Osteoblast (primary cell): Measurements from ENCODE around the gene GALNT9. TPM values are rescaled to one million over a fixed set of nuclear protein-coding genes. Genes with fewer than 3 reads are reported as not detected.
"Not testable (repeated sequence)": the region's sequence is repeated elsewhere in the genome, so short reads cannot be mapped to it uniquely, and the experiment has no call there.

Experiments used
- DNase-seq: peaks from one replicate; pipeline ENCODE4 v3.0.0; 2011; ENCODE audit warnings: low spot score, mixed read lengths; ENCODE audit not compliant: insufficient read length; ENCODE audit errors: missing footprints
- H2AFZ ChIP-seq: 2 replicates; pipeline ENCODE4 v1.6.0; 2011; ENCODE audit warnings: mild to moderate bottlenecking, low read length
- H3K27ac ChIP-seq: 2 replicates; pipeline ENCODE4 v1.5.1; 2011; ENCODE audit warnings: mild to moderate bottlenecking, low read depth, low read length, moderate library complexity
- H3K27me3 ChIP-seq: 2 replicates; pipeline ENCODE4 v1.6.0; 2012; ENCODE audit warnings: mild to moderate bottlenecking, control low read depth, inconsistent platforms, low read length, moderate library complexity; ENCODE audit not compliant: insufficient read depth
- H3K36me3 ChIP-seq: 2 replicates; pipeline ENCODE4 v1.5.1; 2011; ENCODE audit warnings: mild to moderate bottlenecking, low read length, control low read depth, moderate library complexity; ENCODE audit not compliant: insufficient read depth
- H3K4me1 ChIP-seq: 2 replicates; pipeline ENCODE4 v1.5.1; 2011; ENCODE audit warnings: mild to moderate bottlenecking, low read length, control low read depth, moderate library complexity; ENCODE audit not compliant: insufficient read depth
- H3K4me2 ChIP-seq: 2 replicates; pipeline ENCODE4 v1.6.0; 2011; ENCODE audit warnings: mild to moderate bottlenecking, low read length; ENCODE audit not compliant: insufficient read depth
- H3K4me3 ChIP-seq: fragments of 200-600 bp; sonication (generic); 3 replicates; pipeline ENCODE4 v1.5.1; 2012; ENCODE audit warnings: mild to moderate bottlenecking, low read length, inconsistent platforms; ENCODE audit not compliant: insufficient read depth
- H3K79me2 ChIP-seq: 2 replicates; pipeline ENCODE4 v1.6.0; 2012; ENCODE audit warnings: mild to moderate bottlenecking, low read length, control low read depth, inconsistent platforms; ENCODE audit not compliant: insufficient read depth
- H3K9me3 ChIP-seq: 2 replicates; pipeline ENCODE4 v1.5.1; 2011; ENCODE audit warnings: low read depth, low read length, control low read depth
- H4K20me1 ChIP-seq: 2 replicates; pipeline ENCODE4 v1.6.0; 2012; ENCODE audit warnings: mild to moderate bottlenecking, low read length, control low read depth; ENCODE audit not compliant: insufficient read depth
- CTCF ChIP-seq: IDR thresholded peaks from 2 replicates; pipeline ENCODE4 v1.5.1; 2011; ENCODE audit warnings: mild to moderate bottlenecking, low read depth, low read length, moderate library complexity; ENCODE audit errors: extremely low read depth
- total RNA-seq: library from RNA; depleted of rRNA; stranded (reverse); fragments of >200 nt; gene quantifications from 2 replicates; pipeline ENCODE4 v1.2.3, GENCODE V29; 2012

The GALNT9 gene
- total RNA-seq, 1 donor: 0.36 TPM

- Histone ChIP-seq H3K27ac (no peak overlapping the region), H3K79me2 (no peaks in the 10 kb centered on the region), H3K9me3 (peaks cover 10% of the 10 kb centered on the region), H2AFZ (no peak overlapping the region), H3K4me1 (no peaks in the 10 kb centered on the region), H4K20me1 (no peaks in the 10 kb centered on the region), H3K36me3 (no peaks in the 10 kb centered on the region), H3K4me2 (no peak overlapping the region), H3K4me3 (no peak overlapping the region), H3K27me3 (peaks cover 4% of the 10 kb centered on the region)
- TF ChIP-seq CTCF: no peak
- no peak for DNase-seq
Observed at GRCh38 chr12:132197581-132198354, 131.6 kb downstream of the GALNT9 start.

GRCh38 chr12:132196873-132197390 is 132.5 kb downstream of the GALNT9 start:
- Histone ChIP-seq H3K4me1 (no peaks in the 10 kb centered on the region), H2AFZ (no peak overlapping the region), H3K27ac (no peak overlapping the region), H4K20me1 (no peaks in the 10 kb centered on the region), H3K36me3 (no peaks in the 10 kb centered on the region), H3K4me2 (no peak overlapping the region), H3K79me2 (no peaks in the 10 kb centered on the region), H3K4me3 (no peak overlapping the region), H3K27me3 (peaks cover 4% of the 10 kb centered on the region), H3K9me3 (peaks cover 10% of the 10 kb centered on the region)
- TF ChIP-seq CTCF: no peak
- no peak for DNase-seq

- peaks cover 4% of the 10 kb centered on the region for H3K27me3 ChIP-seq
- peak; percentile 82 for DNase-seq
- no peak for TF ChIP-seq CTCF
- no peak overlapping the region for H3K27ac ChIP-seq
- H2AFZ ChIP-seq: no peak overlapping the region
- H3K9me3 ChIP-seq: peaks cover 10% of the 10 kb centered on the region
- no peaks in the 10 kb centered on the region for H3K36me3 ChIP-seq
- no peaks in the 10 kb centered on the region for H3K79me2 ChIP-seq
- no peak overlapping the region for H3K4me2 ChIP-seq
- H4K20me1 ChIP-seq: no peaks in the 10 kb centered on the region
- H3K4me1 ChIP-seq: no peaks in the 10 kb centered on the region
- no peak overlapping the region for H3K4me3 ChIP-seq
Observed at GRCh38 chr12:132196038-132196872, 133.1 kb downstream of the GALNT9 start.

- not testable (repeated sequence) for H3K27me3 ChIP-seq, H4K20me1 ChIP-seq, H3K79me2 ChIP-seq, H3K4me3 ChIP-seq, H2AFZ ChIP-seq, H3K4me2 ChIP-seq, H3K27ac ChIP-seq, H3K4me1 ChIP-seq, H3K36me3 ChIP-seq, DNase-seq
- H3K9me3 ChIP-seq: peaks cover 10% of the 10 kb centered on the region
Observed at GRCh38 chr12:132195242-132195641, 134.1 kb downstream of the GALNT9 start.
